HUES6 (cell line): ENCODE results near the gene WWOX.

Source experiments
- H3K27ac ChIP-seq: 2 replicates; pipeline ENCODE4 v1.7.0; 2013; ENCODE audit warnings: low read depth, mild to moderate bottlenecking, low read length, inconsistent platforms
- H3K27me3 ChIP-seq: 2 replicates; pipeline ENCODE4 v1.6.1; 2013; ENCODE audit warnings: low read length; ENCODE audit not compliant: control insufficient read depth, insufficient read depth
- H3K36me3 ChIP-seq: 2 replicates; pipeline ENCODE4 v1.6.1; 2013; ENCODE audit warnings: low read length; ENCODE audit not compliant: control insufficient read depth, insufficient read depth
- H3K4me1 ChIP-seq: 2 replicates; pipeline ENCODE4 v1.6.1; 2013; ENCODE audit warnings: low read length; ENCODE audit not compliant: control insufficient read depth, insufficient read depth
- H3K4me3 ChIP-seq: 2 replicates; pipeline ENCODE4 v1.5.1; 2013; ENCODE audit warnings: low read depth, low read length
- H3K9ac ChIP-seq: one replicate; pipeline ENCODE4 v1.6.1; 2013; ENCODE audit warnings: mild to moderate bottlenecking, low read length
- H3K9me3 ChIP-seq: 2 replicates; pipeline ENCODE4 v1.6.1; 2013; ENCODE audit warnings: low read depth, low read length; ENCODE audit not compliant: control insufficient read depth, insufficient read depth

Gene WWOX

DNA sequence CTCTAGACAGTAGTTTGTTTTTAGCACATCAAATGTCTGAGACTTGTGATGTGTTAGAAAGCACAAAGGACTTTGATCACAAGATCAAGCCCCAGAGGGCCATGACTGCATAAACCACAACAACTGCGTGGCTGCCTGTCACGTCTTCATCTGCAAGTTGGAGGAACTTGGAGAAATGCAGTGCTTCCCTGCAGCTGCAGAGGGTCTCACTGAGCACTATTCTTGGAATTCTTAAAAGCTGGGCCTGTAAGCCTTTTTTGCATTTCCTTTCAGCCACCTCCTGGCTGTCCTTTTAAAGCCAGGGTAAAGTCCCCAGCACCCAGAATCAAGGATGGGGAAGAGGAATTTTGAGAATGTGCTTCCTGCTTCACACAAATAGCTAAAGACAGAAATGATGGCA lies 1069.8 kb downstream of the WWOX start:
- Histone ChIP-seq H3K27me3 (no peaks in the 10 kb centered on the region), H3K27ac (0 out of 2 replicates have a peak overlapping the region, but pooled peaks have one; percentile 17), H3K4me3 (no peak overlapping the region), H3K9ac (no peak overlapping the region), H3K4me1 (peaks cover 14% of the 10 kb centered on the region), H3K9me3 (peaks cover 9% of the 10 kb centered on the region), H3K36me3 (no peaks in the 10 kb centered on the region)

DNA sequence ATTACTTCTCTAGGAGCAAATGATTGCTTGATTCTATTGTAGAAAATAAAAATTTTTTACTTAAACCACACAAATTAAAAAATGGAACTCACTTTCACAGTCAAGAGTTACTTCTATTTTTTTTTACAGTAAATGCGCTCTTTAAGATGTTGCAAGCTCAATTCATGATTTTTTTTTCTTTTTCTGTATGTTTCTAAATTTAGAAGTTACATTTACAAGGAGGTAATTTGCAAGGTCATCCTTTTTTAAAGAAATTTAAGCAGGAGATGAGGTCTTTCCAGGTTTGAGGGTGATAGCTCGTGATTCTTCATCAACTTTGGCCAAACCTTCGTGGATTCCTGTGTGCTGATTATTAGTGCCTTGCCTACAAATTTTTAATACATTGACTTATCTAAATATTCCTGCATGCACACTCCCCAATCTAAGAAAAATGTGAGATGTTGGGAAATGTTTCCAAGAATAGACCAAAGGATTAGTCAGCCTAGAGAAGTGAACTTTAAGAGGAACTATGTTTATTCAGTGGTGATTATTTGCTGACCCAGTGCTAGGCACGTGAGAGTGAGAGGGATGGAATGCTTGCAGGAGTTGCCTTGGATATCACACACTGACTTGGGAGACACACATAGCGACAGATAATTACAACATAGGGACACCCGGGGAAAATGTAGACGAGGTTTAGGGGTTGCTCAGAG lies 1071.2 kb downstream of the WWOX start:
- H3K9me3 ChIP-seq: peaks cover 9% of the 10 kb centered on the region
- no peak overlapping the region for H3K4me3 ChIP-seq
- H3K4me1 ChIP-seq: peaks cover 14% of the 10 kb centered on the region
- no peak overlapping the region for H3K27ac ChIP-seq
- H3K9ac ChIP-seq: no peak overlapping the region
- no peaks in the 10 kb centered on the region for H3K27me3 ChIP-seq
- no peaks in the 10 kb centered on the region for H3K36me3 ChIP-seq

DNA sequence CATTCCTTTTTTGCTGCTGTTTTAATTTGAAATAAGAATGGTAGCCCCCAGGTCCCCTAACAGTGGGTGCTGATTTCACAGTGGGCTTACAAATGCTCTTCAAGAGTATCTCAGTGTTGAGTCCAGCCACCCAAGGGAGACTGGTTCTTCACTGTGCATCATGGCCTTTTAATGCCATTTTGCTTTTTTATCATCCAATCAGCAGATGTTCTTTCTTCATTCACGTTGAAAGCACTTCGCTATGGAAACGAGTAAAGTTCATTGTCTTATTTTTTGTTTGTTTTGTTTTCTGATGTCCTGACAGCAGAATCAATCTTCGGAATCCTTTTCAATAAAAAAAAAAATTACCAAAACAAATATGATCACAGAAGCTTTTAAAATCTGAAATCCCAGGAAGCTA lies 1072.0 kb downstream of the WWOX start:
- H3K4me3 ChIP-seq: no peak overlapping the region
- peaks cover 12% of the 10 kb centered on the region for H3K4me1 ChIP-seq
- no peaks in the 10 kb centered on the region for H3K36me3 ChIP-seq
- no peak overlapping the region for H3K9ac ChIP-seq
- peaks cover 12% of the 10 kb centered on the region for H3K9me3 ChIP-seq
- no peaks in the 10 kb centered on the region for H3K27me3 ChIP-seq
- no peak overlapping the region for H3K27ac ChIP-seq

DNA sequence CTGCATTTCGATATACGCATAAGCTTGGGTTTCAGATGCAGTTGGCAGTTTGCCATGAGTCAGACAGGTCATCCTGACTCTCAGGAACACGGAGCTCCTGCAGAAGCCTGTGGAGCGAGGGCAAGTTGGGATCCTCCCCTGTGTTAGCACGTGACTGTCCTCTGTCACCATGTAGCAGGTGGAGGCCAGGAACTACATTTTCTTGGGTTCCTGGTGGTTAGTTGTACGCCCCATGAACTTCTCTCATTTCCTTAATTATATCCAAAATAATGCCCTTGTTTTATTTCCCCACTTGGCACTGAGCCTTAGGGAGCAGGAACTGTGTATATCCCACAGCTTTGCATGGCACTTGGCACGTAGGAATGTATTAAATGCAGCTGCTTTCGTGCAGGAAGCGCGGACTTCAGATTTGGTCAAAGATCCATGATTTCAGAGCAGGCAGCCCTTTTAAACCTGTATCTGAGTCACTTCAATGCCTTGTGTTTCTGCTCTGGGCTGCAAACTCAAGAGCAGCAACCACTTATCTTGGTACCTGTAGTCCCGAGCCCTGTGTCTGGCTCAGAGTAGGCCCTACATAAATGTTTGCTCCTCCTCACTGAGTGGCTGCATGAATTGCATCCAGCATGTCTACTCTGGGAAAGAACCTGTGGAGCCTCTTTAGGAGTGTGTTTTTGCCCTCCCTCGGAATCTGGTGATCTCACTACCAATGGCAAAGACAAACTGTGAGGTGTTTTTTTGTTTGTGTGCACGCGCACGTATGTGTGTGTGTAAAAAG lies 1072.7 kb downstream of the WWOX start:
- no peaks in the 10 kb centered on the region for H3K27me3 ChIP-seq
- H3K4me3 ChIP-seq: no peak overlapping the region
- H3K4me1 ChIP-seq: peaks cover 12% of the 10 kb centered on the region
- H3K36me3 ChIP-seq: no peaks in the 10 kb centered on the region
- H3K27ac ChIP-seq: no peak overlapping the region
- peaks cover 12% of the 10 kb centered on the region for H3K9me3 ChIP-seq
- no peak overlapping the region for H3K9ac ChIP-seq

DNA sequence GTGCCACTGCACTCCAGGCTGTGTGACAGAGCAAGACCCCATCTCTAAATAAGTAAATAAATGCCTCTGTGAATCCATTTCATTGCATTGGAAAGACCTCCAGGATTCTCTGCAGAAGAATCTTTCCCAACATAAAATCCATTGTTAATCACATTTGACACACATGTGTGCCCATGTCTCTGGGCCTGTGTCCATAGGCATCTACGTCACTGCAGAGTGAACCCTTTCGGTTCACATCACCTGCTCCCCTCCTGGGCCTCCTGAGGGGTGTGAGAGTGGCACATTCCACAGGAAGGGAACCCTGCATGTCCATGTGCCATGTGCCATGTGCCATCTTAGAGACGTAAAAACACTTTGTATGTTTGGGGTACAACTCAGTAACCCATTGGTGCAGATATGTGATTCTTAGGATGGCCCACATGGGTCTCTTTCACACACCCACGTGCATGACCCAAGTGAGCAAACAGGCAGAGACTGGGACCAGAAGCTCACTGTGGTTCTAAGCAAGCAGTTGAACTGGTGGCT lies 1073.6 kb downstream of the WWOX start:
- Histone ChIP-seq H3K9ac (no peak overlapping the region), H3K9me3 (peaks cover 10% of the 10 kb centered on the region), H3K4me3 (no peak overlapping the region), H3K36me3 (no peaks in the 10 kb centered on the region), H3K27ac (no peak overlapping the region), H3K4me1 (peaks cover 12% of the 10 kb centered on the region), H3K27me3 (no peaks in the 10 kb centered on the region)

DNA sequence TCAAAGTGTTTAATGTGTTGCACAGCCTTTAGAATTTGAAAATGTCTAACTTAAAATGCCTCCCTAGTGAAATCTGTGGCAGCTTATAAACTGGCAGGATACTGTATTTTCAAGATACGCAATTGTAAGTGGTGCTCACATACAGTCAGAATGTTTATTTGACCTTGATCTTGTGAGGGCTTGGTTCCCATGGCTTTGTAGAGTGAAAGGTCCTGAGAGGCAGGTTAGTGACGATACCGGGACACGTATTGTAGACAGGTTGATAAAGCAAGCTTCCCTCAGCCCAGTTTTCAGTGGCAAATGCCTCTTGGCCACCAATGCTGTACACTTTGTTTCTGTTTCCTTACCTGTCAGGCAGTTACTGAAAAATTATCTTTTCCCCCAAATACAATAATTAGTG lies 1074.5 kb downstream of the WWOX start:
- Histone ChIP-seq H3K27ac (no peak overlapping the region), H3K27me3 (no peaks in the 10 kb centered on the region), H3K9ac (no peak overlapping the region), H3K36me3 (no peaks in the 10 kb centered on the region), H3K4me3 (no peak overlapping the region), H3K9me3 (peaks cover 8% of the 10 kb centered on the region; the same call in 1 of the 2 replicates), H3K4me1 (peaks cover 10% of the 10 kb centered on the region)

DNA sequence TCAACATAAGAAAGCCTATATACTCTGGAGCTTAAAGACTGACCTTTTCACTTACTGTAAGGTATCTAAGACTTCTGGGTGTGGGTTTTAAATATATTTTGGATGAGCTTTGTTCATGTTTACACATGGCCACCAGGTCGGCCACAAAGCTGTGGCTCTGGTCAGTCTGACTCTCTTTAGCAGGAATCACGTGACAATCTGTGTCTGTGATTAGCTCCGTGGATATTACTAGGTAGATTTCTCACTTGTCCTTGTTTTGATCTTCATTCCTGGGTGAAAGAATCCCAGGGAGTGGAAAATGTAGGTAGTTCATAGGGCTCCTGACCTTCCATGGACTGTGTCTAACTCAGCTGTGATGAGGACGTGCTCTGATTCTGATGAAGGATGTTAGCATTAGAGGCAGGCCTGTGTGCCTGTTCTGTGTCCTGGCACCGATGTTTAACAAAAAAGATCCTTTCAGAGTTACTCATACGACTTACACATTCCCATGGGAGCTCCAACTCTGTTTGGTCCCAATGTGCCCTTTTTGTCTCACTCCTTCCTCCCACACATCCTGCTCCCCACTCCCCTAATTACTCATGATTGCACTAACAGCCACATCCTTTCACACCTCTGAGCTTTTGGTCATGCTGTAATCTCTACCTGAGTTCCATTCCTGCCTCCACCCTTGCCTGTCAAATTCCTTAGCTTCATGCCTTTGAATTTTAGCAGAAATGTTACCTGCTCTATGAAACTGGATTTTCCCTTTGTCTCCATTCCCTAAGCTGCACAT lies 1076.0 kb downstream of the WWOX start:
- no peaks in the 10 kb centered on the region for H3K36me3 ChIP-seq
- H3K27ac ChIP-seq: no peak overlapping the region
- no peaks in the 10 kb centered on the region for H3K4me1 ChIP-seq
- no peak overlapping the region for H3K4me3 ChIP-seq
- no peak overlapping the region for H3K9ac ChIP-seq
- peaks cover 11% of the 10 kb centered on the region; the same call in 1 of the 2 replicates for H3K9me3 ChIP-seq
- no peaks in the 10 kb centered on the region for H3K27me3 ChIP-seq

DNA sequence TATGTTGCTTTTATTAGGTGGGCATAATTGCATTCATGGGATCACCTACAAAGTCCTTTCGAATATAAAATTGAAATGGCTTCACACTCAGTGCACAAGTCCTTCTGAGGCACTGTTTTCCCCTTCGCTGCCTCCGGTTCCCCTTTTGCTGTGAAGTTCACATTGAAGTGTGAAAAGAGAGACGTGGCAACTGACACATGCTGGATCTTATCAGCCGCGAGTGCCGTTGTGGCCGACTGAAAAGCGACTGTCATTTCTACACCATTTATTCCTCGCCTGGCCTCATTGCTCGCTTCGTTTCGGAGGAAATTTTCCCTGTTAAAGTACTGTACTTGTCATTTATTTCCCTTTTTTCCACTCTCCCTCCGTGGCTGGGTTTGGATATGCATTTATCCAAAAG lies 1077.6 kb downstream of the WWOX start:
- Histone ChIP-seq H3K9ac (no peak overlapping the region), H3K27me3 (no peaks in the 10 kb centered on the region)

DNA sequence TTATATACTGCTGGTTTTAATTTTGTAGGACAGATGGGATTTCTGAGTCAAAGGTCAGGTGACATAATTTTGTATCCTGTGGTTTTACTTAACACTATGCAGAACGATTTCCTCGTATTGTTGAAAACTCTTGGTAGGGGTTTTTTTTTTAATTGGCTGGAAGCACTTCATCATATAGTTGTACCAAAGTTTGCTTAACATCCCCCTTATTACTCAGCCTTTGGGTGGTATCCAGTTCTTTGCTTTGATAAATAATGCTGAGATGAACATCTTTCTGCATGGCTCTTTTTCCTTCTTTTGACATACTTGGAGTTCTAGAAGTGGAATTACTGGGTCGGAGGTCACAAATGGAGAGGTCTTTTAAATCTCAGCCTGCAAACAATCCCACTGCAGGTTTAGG lies 1082.0 kb downstream of the WWOX start:
- H3K27me3 ChIP-seq: no peaks in the 10 kb centered on the region

More for the DNA sequence above, 1077.6 kb downstream of the WWOX start:
- Histone ChIP-seq H3K4me1 (no peaks in the 10 kb centered on the region), H3K9me3 (peaks cover 11% of the 10 kb centered on the region; the same call in 1 of the 2 replicates), H3K27ac (no peak overlapping the region), H3K4me3 (no peak overlapping the region), H3K36me3 (no peaks in the 10 kb centered on the region)

DNA sequence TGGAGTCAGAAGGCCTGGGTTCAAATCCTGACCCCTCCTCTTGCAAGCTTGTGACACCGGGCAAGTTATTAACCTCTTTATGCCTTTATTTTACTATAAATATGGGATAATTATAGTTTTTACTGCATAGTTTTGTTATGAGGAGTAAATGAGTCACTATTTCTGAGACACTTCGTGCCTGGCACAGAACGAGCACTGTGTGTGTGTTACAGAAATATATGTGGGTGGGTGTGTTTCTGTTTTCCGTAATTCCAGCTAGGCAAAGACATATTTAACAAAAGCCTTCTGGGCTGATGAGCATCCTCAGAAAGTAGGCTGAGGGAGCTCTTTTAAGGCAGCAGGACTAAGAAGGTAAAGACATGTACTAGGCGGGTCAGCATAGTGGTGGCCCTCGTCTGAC lies 1083.2 kb downstream of the WWOX start:
- H3K36me3 ChIP-seq: no peaks in the 10 kb centered on the region
- no peak overlapping the region for H3K9ac ChIP-seq
- H3K4me3 ChIP-seq: no peak overlapping the region
- H3K27me3 ChIP-seq: no peaks in the 10 kb centered on the region
- peaks cover 6% of the 10 kb centered on the region; the same call in 1 of the 2 replicates for H3K9me3 ChIP-seq
- no peaks in the 10 kb centered on the region for H3K4me1 ChIP-seq
- no peak overlapping the region for H3K27ac ChIP-seq

More for the DNA sequence above, 1082.0 kb downstream of the WWOX start:
- Histone ChIP-seq H3K9me3 (peaks cover 9% of the 10 kb centered on the region; the same call in 1 of the 2 replicates), H3K9ac (no peak overlapping the region), H3K4me1 (no peaks in the 10 kb centered on the region), H3K4me3 (no peak overlapping the region), H3K27ac (no peak overlapping the region), H3K36me3 (no peaks in the 10 kb centered on the region)
